ENCODE measurements around the gene KCNC3. TPM values are rescaled to one million over a fixed set of nuclear protein-coding genes. Genes with fewer than 3 reads are reported as not detected.

KCNC3 gene
- total RNA-seq, 3 donors from 2014 or later (not counting 1 experiment from before 2014, with no cell fraction given): 0.57 to 3.2 (median 0.68) TPM

GRCh38 chr19:50313812-50314536 lies 15.2 kb downstream of the KCNC3 start:
- Histone ChIP-seq H3K27ac (ENCODE audit: low read length) (no peak overlapping the region), H3K36me3 (ENCODE audit: control insufficient read depth, insufficient read depth, low read length) (no peaks in the 10 kb centered on the region), H3K9me3 (ENCODE audit: control insufficient read depth, insufficient read depth, low read length) (no peaks in the 10 kb centered on the region), H3K4me3 (ENCODE audit: low read length) (no peak overlapping the region), H3K4me1 (ENCODE audit: control insufficient read depth, insufficient read depth, low read length) (peaks cover 6% of the 10 kb centered on the region), H3K27me3 (ENCODE audit: control insufficient read depth, insufficient read depth, low read length) (peaks cover 42% of the 10 kb centered on the region)
- peaks cover 0 to 2% of the 10 kb centered on the region in 2 donors for H3K9me3 Mint-ChIP-seq
- TF ChIP-seq, protein P1, sequence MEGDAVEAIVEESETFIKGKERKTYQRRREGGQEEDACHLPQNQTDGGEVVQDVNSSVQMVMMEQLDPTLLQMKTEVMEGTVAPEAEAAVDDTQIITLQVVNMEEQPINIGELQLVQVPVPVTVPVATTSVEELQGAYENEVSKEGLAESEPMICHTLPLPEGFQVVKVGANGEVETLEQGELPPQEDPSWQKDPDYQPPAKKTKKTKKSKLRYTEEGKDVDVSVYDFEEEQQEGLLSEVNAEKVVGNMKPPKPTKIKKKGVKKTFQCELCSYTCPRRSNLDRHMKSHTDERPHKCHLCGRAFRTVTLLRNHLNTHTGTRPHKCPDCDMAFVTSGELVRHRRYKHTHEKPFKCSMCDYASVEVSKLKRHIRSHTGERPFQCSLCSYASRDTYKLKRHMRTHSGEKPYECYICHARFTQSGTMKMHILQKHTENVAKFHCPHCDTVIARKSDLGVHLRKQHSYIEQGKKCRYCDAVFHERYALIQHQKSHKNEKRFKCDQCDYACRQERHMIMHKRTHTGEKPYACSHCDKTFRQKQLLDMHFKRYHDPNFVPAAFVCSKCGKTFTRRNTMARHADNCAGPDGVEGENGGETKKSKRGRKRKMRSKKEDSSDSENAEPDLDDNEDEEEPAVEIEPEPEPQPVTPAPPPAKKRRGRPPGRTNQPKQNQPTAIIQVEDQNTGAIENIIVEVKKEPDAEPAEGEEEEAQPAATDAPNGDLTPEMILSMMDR (IDR thresholded peaks at IDR 0.05): no peak
- intact Hi-C loops (cut with micrococcal nuclease): no loop called here
- peaks cover 49 to 55% of the 10 kb centered on the region in 2 donors for H3K27me3 Mint-ChIP-seq (ENCODE audit: low read depth in 2 of 2)
- no peak overlapping the region for H3K4me3 Mint-ChIP-seq
- DNase-seq (no peak), ATAC-seq (no peak)
- H3K4me1 Mint-ChIP-seq: peaks cover 6 to 10% of the 10 kb centered on the region in 2 donors
- no peak overlapping the region for H3K27ac Mint-ChIP-seq
- WGBS (ENCODE audit: insufficient coverage): 8% methylated on average over 18 of the region's 20 CpGs
- no peaks in the 10 kb centered on the region for H3K36me3 Mint-ChIP-seq

DNA sequence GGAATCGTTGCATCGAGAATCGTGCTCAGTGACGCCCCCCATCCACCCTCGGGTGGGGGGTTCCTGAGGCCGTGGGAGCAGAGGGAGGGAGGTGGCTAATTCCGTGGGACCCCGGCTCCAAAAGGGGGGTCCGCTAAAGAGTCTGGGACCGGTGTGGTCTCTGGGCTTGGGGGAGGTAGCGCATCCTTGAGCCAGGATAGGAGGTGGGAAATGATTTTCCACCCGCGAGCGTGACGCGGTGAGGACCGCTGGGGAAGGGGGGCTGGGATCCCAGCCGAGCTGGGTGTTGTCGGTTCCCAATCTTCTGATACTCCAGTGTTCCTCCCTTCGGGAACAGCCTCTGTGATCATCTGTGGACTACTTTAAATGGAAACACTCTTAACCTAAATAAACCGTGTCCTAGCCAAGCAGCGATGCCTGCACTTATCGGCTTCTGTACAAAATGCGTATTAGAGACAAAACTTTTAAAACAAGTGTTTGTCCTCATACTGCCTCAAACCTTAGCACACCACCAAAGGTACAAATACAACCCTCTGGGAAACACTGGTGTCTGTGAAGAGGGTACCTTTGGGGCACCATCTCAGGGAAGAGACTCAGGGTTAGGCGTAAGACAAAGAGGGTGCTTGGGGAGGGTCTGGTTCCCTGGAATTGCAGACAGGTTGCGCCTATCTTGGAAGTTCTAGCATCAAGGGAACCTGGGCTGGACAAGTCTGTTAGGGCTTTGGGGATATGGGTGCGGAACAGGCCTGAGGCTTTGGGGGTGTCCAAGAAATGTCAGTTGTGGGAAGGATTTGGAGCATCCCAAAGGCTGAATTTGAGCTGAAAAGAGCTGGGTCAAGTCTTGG lies 16.0 kb downstream of the KCNC3 start:
- Mint-ChIP-seq H3K9me3 (peaks cover 0 to 2% of the 10 kb centered on the region in 2 donors), H3K27ac (no peak overlapping the region), H3K36me3 (no peaks in the 10 kb centered on the region), H3K4me1 (peaks cover 6 to 10% of the 10 kb centered on the region in 2 donors), H3K27me3 (ENCODE audit: low read depth in 2 of 2) (peaks cover 53 to 60% of the 10 kb centered on the region in 2 donors), H3K4me3 (no peak overlapping the region)
- WGBS (ENCODE audit: insufficient coverage): 16% methylated on average over 27 of the region's 27 CpGs
- ATAC-seq: no peak
- Histone ChIP-seq H3K9me3 (ENCODE audit: control insufficient read depth, insufficient read depth, low read length) (no peaks in the 10 kb centered on the region), H3K27ac (ENCODE audit: low read length) (no peak overlapping the region), H3K4me3 (ENCODE audit: low read length) (no peak overlapping the region), H3K27me3 (ENCODE audit: control insufficient read depth, insufficient read depth, low read length) (peaks cover 42% of the 10 kb centered on the region), H3K4me1 (ENCODE audit: control insufficient read depth, insufficient read depth, low read length) (peaks cover 6% of the 10 kb centered on the region), H3K36me3 (ENCODE audit: control insufficient read depth, insufficient read depth, low read length) (no peaks in the 10 kb centered on the region)
- intact Hi-C loops (cut with micrococcal nuclease): no loop called here
- TF ChIP-seq, protein P1 (IDR thresholded peaks at IDR 0.05): no peak
- DNase-seq: no peak

DNA sequence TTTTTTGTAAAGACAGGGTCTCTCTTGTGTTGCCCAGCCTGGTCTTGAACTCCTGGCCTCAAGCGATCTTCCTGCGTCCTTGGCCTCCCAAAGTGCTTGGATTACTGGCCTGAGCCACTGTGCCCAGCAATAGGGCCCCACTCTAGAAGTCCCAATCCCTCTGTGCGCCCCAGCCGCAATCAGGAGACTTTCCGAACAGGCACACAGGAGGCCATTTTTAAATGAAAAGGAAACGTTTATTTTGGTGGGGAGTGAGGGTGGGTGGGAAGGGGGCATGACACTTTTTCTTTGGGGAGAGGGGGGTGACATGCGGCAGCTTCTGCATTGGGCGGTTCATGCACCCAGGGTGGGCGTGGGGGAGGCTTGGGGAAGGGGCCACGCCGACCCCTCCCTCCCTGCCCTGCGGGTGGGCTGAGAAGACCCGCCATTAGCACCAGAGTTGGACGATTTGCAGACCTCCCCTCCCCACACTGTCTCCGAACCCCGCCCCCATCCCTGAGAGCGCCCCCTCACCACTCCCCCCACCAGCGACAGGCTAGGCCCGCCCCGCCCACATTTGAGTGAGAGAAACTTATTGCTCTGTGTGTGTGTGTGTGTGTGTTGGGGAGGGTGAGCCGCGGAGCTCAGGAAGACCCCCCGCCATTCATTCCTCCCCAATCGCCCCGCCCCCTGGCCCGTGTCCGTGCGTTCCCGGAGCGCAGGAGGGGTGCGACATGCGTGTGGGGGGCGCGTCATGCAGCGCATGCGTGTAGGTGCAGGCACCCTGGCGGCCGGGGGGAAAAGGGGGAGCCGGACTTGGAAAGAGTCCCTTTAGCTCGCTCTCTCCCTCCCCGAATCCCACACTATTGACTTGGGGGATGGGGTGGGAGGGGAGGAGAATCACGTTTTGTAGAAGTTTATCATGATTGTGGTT lies 17.2 kb downstream of the KCNC3 start:
- peaks cover 6% of the 10 kb centered on the region for H3K4me1 ChIP-seq (ENCODE audit: control insufficient read depth, insufficient read depth, low read length)
- no peak overlapping the region for H3K27ac Mint-ChIP-seq
- H3K27ac ChIP-seq (ENCODE audit: low read length): no peak overlapping the region
- no peaks in the 10 kb centered on the region for H3K36me3 Mint-ChIP-seq
- peaks cover 0 to 2% of the 10 kb centered on the region in 2 donors for H3K9me3 Mint-ChIP-seq
- peaks cover 43% of the 10 kb centered on the region for H3K27me3 ChIP-seq (ENCODE audit: control insufficient read depth, insufficient read depth, low read length)
- DNase-seq: no peak
- no peaks in the 10 kb centered on the region for H3K36me3 ChIP-seq (ENCODE audit: control insufficient read depth, insufficient read depth, low read length)
- H3K4me1 Mint-ChIP-seq: peaks cover 6 to 10% of the 10 kb centered on the region in 2 donors
- ATAC-seq: no peak
- WGBS (ENCODE audit: insufficient coverage): 5% methylated on average over 27 of the region's 42 CpGs
- no peak overlapping the region for H3K4me3 Mint-ChIP-seq
- intact Hi-C loops (cut with micrococcal nuclease): no loop called here
- no peaks in the 10 kb centered on the region for H3K9me3 ChIP-seq (ENCODE audit: control insufficient read depth, insufficient read depth, low read length)
- H3K4me3 ChIP-seq (ENCODE audit: low read length): no peak overlapping the region
- H3K27me3 Mint-ChIP-seq (ENCODE audit: low read depth in 2 of 2): peaks cover 54 to 56% of the 10 kb centered on the region in 2 donors
- TF ChIP-seq, protein P1 (IDR thresholded peaks at IDR 0.05): no peak
